ENCODE results near the gene EPHA7.

DNA sequence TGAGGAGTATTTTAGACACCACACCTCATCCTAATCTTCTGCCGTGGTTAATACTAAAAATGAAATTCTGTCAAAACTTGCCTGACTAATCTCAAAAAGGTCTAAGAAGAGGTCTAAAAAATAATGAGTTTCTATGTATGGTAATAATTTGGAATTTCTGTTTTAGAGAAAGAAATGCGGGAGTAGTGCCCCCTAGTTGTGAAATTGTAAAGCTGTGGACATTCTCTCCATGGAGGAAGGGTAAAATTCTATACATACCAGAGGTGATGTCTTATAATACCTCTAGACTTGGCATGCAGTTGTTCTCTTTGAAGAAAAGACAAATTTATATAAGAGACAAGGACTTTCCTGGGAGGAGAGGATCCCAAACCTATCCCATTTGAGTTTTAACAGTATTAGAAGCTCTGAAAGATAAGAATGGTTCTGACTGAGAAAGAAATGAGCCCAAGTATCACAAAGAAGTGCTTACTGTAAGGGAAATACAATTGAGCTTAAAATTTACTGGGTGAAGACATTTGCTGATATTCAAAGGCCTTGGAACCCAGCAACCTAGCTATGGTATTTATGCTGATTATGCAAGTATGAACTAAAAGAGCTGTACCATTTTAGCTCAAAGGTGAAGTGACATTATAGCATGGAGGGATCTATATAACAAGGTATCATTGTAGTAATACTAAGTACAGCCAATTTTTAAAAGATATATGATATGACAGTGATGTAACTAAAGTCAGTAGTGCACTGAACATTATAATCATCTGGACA, 5.1 kb upstream of the EPHA7 start:
- TF ChIP-seq, protein P1, sequence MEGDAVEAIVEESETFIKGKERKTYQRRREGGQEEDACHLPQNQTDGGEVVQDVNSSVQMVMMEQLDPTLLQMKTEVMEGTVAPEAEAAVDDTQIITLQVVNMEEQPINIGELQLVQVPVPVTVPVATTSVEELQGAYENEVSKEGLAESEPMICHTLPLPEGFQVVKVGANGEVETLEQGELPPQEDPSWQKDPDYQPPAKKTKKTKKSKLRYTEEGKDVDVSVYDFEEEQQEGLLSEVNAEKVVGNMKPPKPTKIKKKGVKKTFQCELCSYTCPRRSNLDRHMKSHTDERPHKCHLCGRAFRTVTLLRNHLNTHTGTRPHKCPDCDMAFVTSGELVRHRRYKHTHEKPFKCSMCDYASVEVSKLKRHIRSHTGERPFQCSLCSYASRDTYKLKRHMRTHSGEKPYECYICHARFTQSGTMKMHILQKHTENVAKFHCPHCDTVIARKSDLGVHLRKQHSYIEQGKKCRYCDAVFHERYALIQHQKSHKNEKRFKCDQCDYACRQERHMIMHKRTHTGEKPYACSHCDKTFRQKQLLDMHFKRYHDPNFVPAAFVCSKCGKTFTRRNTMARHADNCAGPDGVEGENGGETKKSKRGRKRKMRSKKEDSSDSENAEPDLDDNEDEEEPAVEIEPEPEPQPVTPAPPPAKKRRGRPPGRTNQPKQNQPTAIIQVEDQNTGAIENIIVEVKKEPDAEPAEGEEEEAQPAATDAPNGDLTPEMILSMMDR (conservative IDR thresholded peaks at IDR 0.05 in 1 of 2, IDR thresholded peaks at IDR 0.05 in 1 of 2; ENCODE audit: extremely low read depth in 1 of 2, insufficient read depth in 1 of 2, low read depth in 1 of 2, low read length in 2 of 2), result peak; percentile 48 to 59
- TF ChIP-seq EZH2 (IDR thresholded peaks at IDR 0.05; ENCODE audit: borderline replicate concordance, low read length), result no peak

Measured in mammary epithelial cell (primary cell).